Measurements from ENCODE around the gene CD164L2. TPM values are rescaled to one million over a fixed set of nuclear protein-coding genes. Genes with fewer than 3 reads are reported as not detected.
A peak's percentile ranks its signal among the peaks of the same experiment; 100 is the strongest.

CD164L2 gene
- total and polyA plus RNA-seq, 2 donors (not counting 1 experiment from before 2014, with no cell fraction given): not detected

GRCh38 chr1:27343639-27344025 lies 39.5 kb downstream of the CD164L2 start:
- Mint-ChIP-seq H3K27me3 (no peaks in the 10 kb centered on the region), H3K4me3 (peak overlapping the region; percentile 96), H3K4me1 (peaks cover 67% of the 10 kb centered on the region), H3K9me3 (ENCODE audit: insufficient read depth) (no peaks in the 10 kb centered on the region), H3K27ac (peak overlapping the region; percentile 98)
- peaks cover 37 to 60% of the 10 kb centered on the region in 2 donors for H3K4me1 ChIP-seq (ENCODE audit: control insufficient read depth in 2 of 2, insufficient read depth in 2 of 2, low read length in 2 of 2)
- no peaks in the 10 kb centered on the region for H3K27me3 ChIP-seq (replicated peaks in 1 of 4; ENCODE audit: control extremely low read depth in 1 of 4, control insufficient read depth in 3 of 4, insufficient read depth in 4 of 4, low read length in 3 of 4)
- H3K4me2 ChIP-seq (replicated peaks; ENCODE audit: low read depth, low read length, poor library complexity, severe bottlenecking): peak overlapping the region; percentile 89
- 0% methylated on average over 1 of the region's 5 CpGs for WGBS (ENCODE audit: insufficient coverage)
- ChIA-PET CTCF (interaction anchor here (0.6 to 12.7 kb wide), 4 partner anchors 11 to 425 kb away, joined by 3 to 132 read pairs (median 18); no protein-coding TSS in a partner anchor), POLR2A (interaction anchor here (0.9 to 1.6 kb wide), 2 partner anchors 14 to 96 kb away, joined by 4 to 6 read pairs; no protein-coding TSS in a partner anchor)
- TF ChIP-seq EZH2 (IDR thresholded peaks at IDR 0.05; ENCODE audit: borderline replicate concordance, insufficient read depth, low read depth, low read length, poor library complexity, severe bottlenecking) (no peak), CTCF (IDR thresholded peaks at IDR 0.05) (no peak)
- intact Hi-C loops (cut with micrococcal nuclease): no loop called here
- DNase-seq: no peak
- peaks cover 0 to 7% (median 0%) of the 10 kb centered on the region in 3 donors for H3K9me3 ChIP-seq (ENCODE audit: control extremely low read depth in 1 of 3, control insufficient read depth in 2 of 3, insufficient read depth in 1 of 3, low read length in 2 of 3)
- H3K9ac ChIP-seq (ENCODE audit: low read length): peak overlapping the region; percentile 77
- no peak for ATAC-seq (ENCODE audit: low read depth)
- H3K36me3 ChIP-seq (replicated peaks in 1 of 2; ENCODE audit: control extremely low read depth in 1 of 2, control insufficient read depth in 1 of 2, extremely low read depth in 1 of 2, insufficient read depth in 2 of 2, low read length in 1 of 2): peaks cover 0 to 33% of the 10 kb centered on the region in 2 experiments
- peaks cover 12% of the 10 kb centered on the region for H4K20me1 ChIP-seq (ENCODE audit: control insufficient read depth, insufficient read depth, low read length, poor library complexity, severe bottlenecking)
- H3K27ac ChIP-seq (ENCODE audit: low read length in 2 of 2): peak overlapping the region; percentile 85 to 88
- H2AFZ ChIP-seq (ENCODE audit: insufficient read depth, low read depth, low read length, poor library complexity, severe bottlenecking): peak overlapping the region; percentile 84
- H3K4me3 ChIP-seq (ENCODE audit: control extremely low read depth in 1 of 5, extremely low read depth in 1 of 5, insufficient read depth in 1 of 5, low read depth in 2 of 5, low read length in 4 of 5): peak overlapping the region; percentile 61 to 89 (median 78)
- H3K79me2 ChIP-seq (ENCODE audit: control insufficient read depth, insufficient read depth, low read length): peaks cover 51% of the 10 kb centered on the region
